K562 (cell line): ENCODE results near the gene MATR3. TPM values are rescaled to one million over a fixed set of nuclear protein-coding genes. Genes with fewer than 3 reads are reported as not detected.

Source experiments
- ESRRB ChIP-seq: fragments of 250-450 bp; sonication (Bioruptor Pico); IDR thresholded peaks from 2 replicates; pipeline ENCODE4 v1.5.0; 2020; ENCODE audit warnings: mild to moderate bottlenecking, moderate library complexity, borderline replicate concordance
- ETS2 ChIP-seq: IDR thresholded peaks from 2 replicates; pipeline ENCODE4 v1.6.1; 2016; ENCODE audit warnings: borderline replicate concordance, missing genetic modification characterization, mild to moderate bottlenecking, moderate library complexity, missing compliant biosample characterization; ENCODE audit not compliant: poor library complexity, severe bottlenecking
- GTF2F1 ChIP-seq: IDR thresholded peaks from 2 replicates; pipeline ENCODE4 v1.6.1; 2011; ENCODE audit warnings: low read depth, low read length, improper control_type of control experiment
- HMG20B ChIP-seq: fragments of 250-450 bp; sonication (Bioruptor Pico); IDR thresholded peaks from 2 replicates; pipeline ENCODE4 v1.5.0; 2021; ENCODE audit warnings: mild to moderate bottlenecking
- KLF1 ChIP-seq: fragments of 450-650 bp; IDR thresholded peaks from 2 replicates; pipeline ENCODE4 v1.6.1; 2016; ENCODE audit warnings: missing genetic modification characterization, missing compliant biosample characterization
- MAZ ChIP-seq, 2 experiments: fragments of 450-650 bp in 1 of 2; sonication (generic) in 1 of 2; formaldehyde crosslinking; IDR thresholded peaks in 1 of 2; conservative IDR thresholded peaks in 1 of 2; 2 replicates each; pipeline versions ENCODE4 v1.4.0 to v1.5.0; 2020; ENCODE audit warnings: mild to moderate bottlenecking in 1 of 2, missing genetic modification reagents in 1 of 2
- MEF2D ChIP-seq: conservative IDR thresholded peaks from 2 replicates; pipeline ENCODE4 v1.6.1; 2016; ENCODE audit warnings: low read depth, missing genetic modification characterization, missing compliant biosample characterization
- NCOR1 ChIP-seq: fragments of 450-650 bp; IDR thresholded peaks from 2 replicates; pipeline ENCODE4 v1.6.1; 2016; ENCODE audit warnings: mild to moderate bottlenecking, moderate library complexity
- NEUROD1 ChIP-seq: fragments of 150-350 bp; IDR thresholded peaks from 2 replicates; pipeline ENCODE4 v1.6.1; 2014; ENCODE audit warnings: borderline replicate concordance, low read length, low read depth; ENCODE audit not compliant: partially characterized antibody
- PHB2 ChIP-seq: fragments of 450-650 bp; IDR thresholded peaks from 2 replicates; pipeline ENCODE4 v1.6.1; 2017; ENCODE audit warnings: low read depth
- POLR2H ChIP-seq: IDR thresholded peaks from 2 replicates; pipeline ENCODE4 v1.6.1; 2016; ENCODE audit warnings: missing genetic modification characterization, low read depth, mild to moderate bottlenecking, control low read depth, missing compliant biosample characterization, moderate library complexity
- SMAD2 ChIP-seq: fragments of 150-350 bp; IDR thresholded peaks from 2 replicates; pipeline ENCODE4 v1.6.1; 2014; ENCODE audit warnings: low read depth, mild to moderate bottlenecking, low read length
- SMARCA4 ChIP-seq: fragments of 450-650 bp; IDR thresholded peaks from 2 replicates; pipeline ENCODE4 v1.6.1; 2016
- SRSF9 ChIP-seq: fragments of 200-400 bp; formaldehyde crosslinking; IDR thresholded peaks from 2 replicates; pipeline ENCODE4 v1.6.1; 2017; ENCODE audit warnings: low read depth, low read length, borderline replicate concordance
- TBP ChIP-seq: optimal IDR thresholded peaks from 2 replicates; pipeline ENCODE3; 2011; ENCODE audit warnings: low read depth, low read length, improper control_type of control experiment
- TRIM24 ChIP-seq, 2 experiments: fragments of 450-650 bp; IDR thresholded peaks; 2 replicates each; pipeline ENCODE4 v1.6.1; 2016
- TRIM28 ChIP-seq: fragments of 450-650 bp; IDR thresholded peaks from 2 replicates; pipeline ENCODE4 v1.6.1; 2017
- TSC22D4 ChIP-seq: fragments of 450-650 bp; IDR thresholded peaks from 2 replicates; pipeline ENCODE4 v1.6.1; 2016; ENCODE audit warnings: missing genetic modification characterization, missing biosample characterization, control low read depth
- ZNF316 ChIP-seq: fragments of 450-650 bp; IDR thresholded peaks from 2 replicates; pipeline ENCODE4 v1.6.1; 2016
- ZNF79 ChIP-seq: fragments of 250-450 bp; sonication (Bioruptor Pico); IDR thresholded peaks from 2 replicates; pipeline ENCODE4 v1.4.0; 2020; ENCODE audit warnings: low read depth, mild to moderate bottlenecking, moderate library complexity
- polyA plus RNA-seq, 8 experiments: library from polyadenylated mRNA; depleted of rRNA in 4 of 8; stranded (reverse) in 5 of 8; unstranded in 3 of 8; fragments of >200 nt; fragmentation: Nextera tagmentation in 2 of 8; fragmentation: Illumina TruSeq in 1 of 8; extraction: Ambion mirVana in 2 of 8; extraction: Trizol in 1 of 8; gene quantifications; 2 replicates each; pipeline versions ENCODE4 v1.2.1 to v1.2.3, GENCODE V29; 2011 to 2014; ENCODE audit warnings: inconsistent platforms in 1 of 8, missing spikeins in 1 of 8
- total RNA-seq, 7 experiments: library from RNA; depleted of rRNA in 6 of 7; stranded (reverse); fragments of >200 nt in 6 of 7; fragmentation: Illumina TruSeq in 2 of 7; extraction: Trizol in 2 of 7; gene quantifications; 2 replicates each; pipeline versions ENCODE4 v1.2.1 to v1.2.3, GENCODE V29; 2011 to 2021; ENCODE audit warnings: low replicate concordance in 1 of 7
- TF ChIP-seq, protein P1 (sequence below): fragments of 450-650 bp; formaldehyde crosslinking; IDR thresholded peaks from 2 replicates; pipeline ENCODE4 v1.4.0; 2020; ENCODE audit warnings: mild to moderate bottlenecking, moderate library complexity
- TF ChIP-seq, protein P2 (sequence below): fragments of 450-650 bp; IDR thresholded peaks from 2 replicates; pipeline ENCODE4 v1.6.1; 2016; ENCODE audit warnings: borderline replicate concordance
- TF ChIP-seq, protein P3 (sequence below): fragments of 250-450 bp; sonication (Bioruptor Pico); IDR thresholded peaks from 2 replicates; pipeline ENCODE4 v1.4.0; 2020; ENCODE audit warnings: mild to moderate bottlenecking, moderate library complexity
- TF ChIP-seq, protein P4 (sequence below): sonication (generic); formaldehyde crosslinking; IDR thresholded peaks from 2 replicates; pipeline ENCODE4 v1.9.0; 2022; ENCODE audit warnings: mild to moderate bottlenecking, missing genetic modification reagents

Gene MATR3
- total and polyA plus RNA-seq, 9 of the 15 experiments (the other 6 are each of a cell fraction or from before 2014, with no cell fraction given), result 150 to 425 (median 263) TPM

DNA sequence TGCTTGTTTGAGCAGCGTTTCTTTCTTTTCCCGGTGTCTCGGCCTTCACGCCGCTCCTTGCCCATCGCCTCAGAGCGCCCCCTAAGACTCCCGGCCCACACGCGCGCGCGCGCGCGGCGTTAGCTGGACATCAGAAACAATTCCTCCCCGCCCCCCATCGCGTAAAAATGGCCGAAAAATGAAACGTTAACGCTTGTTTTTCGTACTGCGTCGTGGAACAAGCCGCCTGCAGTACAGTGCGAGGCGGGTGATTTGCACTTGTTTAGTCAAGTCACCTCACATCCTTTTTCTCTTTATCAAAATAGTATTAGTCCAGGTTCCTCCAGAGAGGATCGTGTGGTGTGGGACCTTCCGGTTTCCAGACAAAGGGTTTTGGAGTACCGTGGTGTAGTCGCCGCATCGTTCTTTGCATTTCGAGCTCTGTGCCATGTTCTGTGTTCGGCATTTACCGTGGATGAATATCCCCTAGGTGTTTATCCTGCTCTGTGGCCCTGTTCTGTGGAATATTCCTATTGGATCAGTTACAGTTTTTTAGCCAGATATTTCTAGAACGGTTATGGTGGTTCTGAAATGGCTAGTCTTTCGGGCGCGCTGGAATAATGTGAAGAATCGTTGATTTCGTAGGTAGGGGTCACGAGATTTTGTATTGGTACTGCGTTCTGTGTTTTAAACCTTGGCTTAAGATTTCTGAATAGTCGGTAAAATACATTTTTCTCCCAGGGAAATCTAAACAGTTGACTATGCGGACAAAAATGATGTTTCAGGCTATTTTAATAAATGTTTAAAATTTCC is 1.0 kb downstream of the MATR3 start (continued):
- TF ChIP-seq, protein P1, sequence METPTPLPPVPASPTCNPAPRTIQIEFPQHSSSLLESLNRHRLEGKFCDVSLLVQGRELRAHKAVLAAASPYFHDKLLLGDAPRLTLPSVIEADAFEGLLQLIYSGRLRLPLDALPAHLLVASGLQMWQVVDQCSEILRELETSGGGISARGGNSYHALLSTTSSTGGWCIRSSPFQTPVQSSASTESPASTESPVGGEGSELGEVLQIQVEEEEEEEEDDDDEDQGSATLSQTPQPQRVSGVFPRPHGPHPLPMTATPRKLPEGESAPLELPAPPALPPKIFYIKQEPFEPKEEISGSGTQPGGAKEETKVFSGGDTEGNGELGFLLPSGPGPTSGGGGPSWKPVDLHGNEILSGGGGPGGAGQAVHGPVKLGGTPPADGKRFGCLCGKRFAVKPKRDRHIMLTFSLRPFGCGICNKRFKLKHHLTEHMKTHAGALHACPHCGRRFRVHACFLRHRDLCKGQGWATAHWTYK (CRISPR knock-in tag), result no peak
- 0 out of 2 replicates have a peak, but pooled peaks have one; percentile 34 for TF ChIP-seq GTF2F1
- TF ChIP-seq SRSF9, result no peak
- TF ChIP-seq ESRRB (CRISPR knock-in tag), result no peak
- no peak for TF ChIP-seq NEUROD1
- no peak for TF ChIP-seq ZNF79
- TF ChIP-seq TRIM28, result no peak; the same call in 1 of the 2 replicates
- TF ChIP-seq ZNF316, result no peak
- TF ChIP-seq MAZ (CRISPR knock-in tag; conservative IDR thresholded peaks at IDR 0.05 in 1 of 2, IDR thresholded peaks at IDR 0.05 in 1 of 2), result peak in 1 of 2 experiments; percentile 46; a peak in 1 of 4 replicates
- TF ChIP-seq SMAD2, result no peak
- TF ChIP-seq, protein P2, sequence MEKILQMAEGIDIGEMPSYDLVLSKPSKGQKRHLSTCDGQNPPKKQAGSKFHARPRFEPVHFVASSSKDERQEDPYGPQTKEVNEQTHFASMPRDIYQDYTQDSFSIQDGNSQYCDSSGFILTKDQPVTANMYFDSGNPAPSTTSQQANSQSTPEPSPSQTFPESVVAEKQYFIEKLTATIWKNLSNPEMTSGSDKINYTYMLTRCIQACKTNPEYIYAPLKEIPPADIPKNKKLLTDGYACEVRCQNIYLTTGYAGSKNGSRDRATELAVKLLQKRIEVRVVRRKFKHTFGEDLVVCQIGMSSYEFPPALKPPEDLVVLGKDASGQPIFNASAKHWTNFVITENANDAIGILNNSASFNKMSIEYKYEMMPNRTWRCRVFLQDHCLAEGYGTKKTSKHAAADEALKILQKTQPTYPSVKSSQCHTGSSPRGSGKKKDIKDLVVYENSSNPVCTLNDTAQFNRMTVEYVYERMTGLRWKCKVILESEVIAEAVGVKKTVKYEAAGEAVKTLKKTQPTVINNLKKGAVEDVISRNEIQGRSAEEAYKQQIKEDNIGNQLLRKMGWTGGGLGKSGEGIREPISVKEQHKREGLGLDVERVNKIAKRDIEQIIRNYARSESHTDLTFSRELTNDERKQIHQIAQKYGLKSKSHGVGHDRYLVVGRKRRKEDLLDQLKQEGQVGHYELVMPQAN, result 0 out of 2 replicates have a peak, but pooled peaks have one; percentile 58
- TF ChIP-seq NCOR1, result peak; percentile 38
- TF ChIP-seq TSC22D4 (tag), result no peak
- TF ChIP-seq, protein P3, sequence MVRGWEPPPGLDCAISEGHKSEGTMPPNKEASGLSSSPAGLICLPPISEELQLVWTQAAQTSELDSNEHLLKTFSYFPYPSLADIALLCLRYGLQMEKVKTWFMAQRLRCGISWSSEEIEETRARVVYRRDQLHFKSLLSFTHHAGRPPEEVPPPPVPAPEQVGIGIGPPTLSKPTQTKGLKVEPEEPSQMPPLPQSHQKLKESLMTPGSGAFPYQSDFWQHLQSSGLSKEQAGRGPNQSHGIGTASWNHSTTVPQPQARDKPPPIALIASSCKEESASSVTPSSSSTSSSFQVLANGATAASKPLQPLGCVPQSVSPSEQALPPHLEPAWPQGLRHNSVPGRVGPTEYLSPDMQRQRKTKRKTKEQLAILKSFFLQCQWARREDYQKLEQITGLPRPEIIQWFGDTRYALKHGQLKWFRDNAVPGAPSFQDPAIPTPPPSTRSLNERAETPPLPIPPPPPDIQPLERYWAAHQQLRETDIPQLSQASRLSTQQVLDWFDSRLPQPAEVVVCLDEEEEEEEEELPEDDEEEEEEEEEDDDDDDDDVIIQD (CRISPR knock-in tag), result no peak
- no peak; the same call in 1 of the 2 replicates for TF ChIP-seq SMARCA4
- TF ChIP-seq TBP, result no peak
- TF ChIP-seq KLF1 (tag), result no peak
- TF ChIP-seq, protein P4, sequence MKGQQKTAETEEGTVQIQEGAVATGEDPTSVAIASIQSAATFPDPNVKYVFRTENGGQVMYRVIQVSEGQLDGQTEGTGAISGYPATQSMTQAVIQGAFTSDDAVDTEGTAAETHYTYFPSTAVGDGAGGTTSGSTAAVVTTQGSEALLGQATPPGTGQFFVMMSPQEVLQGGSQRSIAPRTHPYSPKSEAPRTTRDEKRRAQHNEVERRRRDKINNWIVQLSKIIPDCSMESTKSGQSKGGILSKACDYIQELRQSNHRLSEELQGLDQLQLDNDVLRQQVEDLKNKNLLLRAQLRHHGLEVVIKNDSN, result no peak
- TF ChIP-seq POLR2H (tag), result no peak
- no peak for TF ChIP-seq ETS2
- TF ChIP-seq PHB2, result no peak
- peak in 1 of 2 experiments; percentile 37; a peak in 1 of 4 replicates for TF ChIP-seq TRIM24 (IDR thresholded peaks at IDR 0.05)
- no peak for TF ChIP-seq MEF2D
- no peak for TF ChIP-seq HMG20B (CRISPR knock-in tag)
